GM19025 (cell line): ENCODE measurements around the gene PGAM1.
"Not testable (repeated sequence)": the region's sequence is repeated elsewhere in the genome, so short reads cannot be mapped to it uniquely, and the experiment has no call there.

Experiments
- ATAC-seq: cut with Tn5 transposase; IDR thresholded peaks from one replicate; pipeline ENCODE4 v1.9.1; 2021; ENCODE audit warnings: mild to moderate bottlenecking, low read depth, moderate library complexity; ENCODE audit not compliant: unreplicated experiment

The PGAM1 gene

GRCh38 chr10:97454330-97455036 is 28.5 kb downstream of the PGAM1 start:
- ATAC-seq: no peak

GRCh38 chr10:97456034-97456685 is 30.2 kb downstream of the PGAM1 start:
- no peak for ATAC-seq

GRCh38 chr10:97456686-97457065 is 30.7 kb downstream of the PGAM1 start:
- ATAC-seq: no peak

- ATAC-seq: no peak
Measured at GRCh38 chr10:97459111-97459510, 33.1 kb downstream of the PGAM1 start.

- no peak for ATAC-seq
Measured at GRCh38 chr10:97459933-97460332, 33.9 kb downstream of the PGAM1 start.

- no peak for ATAC-seq
Measured at GRCh38 chr10:97462309-97462708, 36.3 kb downstream of the PGAM1 start.

GRCh38 chr10:97463363-97464132 is 37.6 kb downstream of the PGAM1 start:
- ATAC-seq: no peak

- ATAC-seq: no peak
Measured at GRCh38 chr10:97464226-97464625, 38.2 kb downstream of the PGAM1 start.

GRCh38 chr10:97465982-97466381 is 40.0 kb downstream of the PGAM1 start:
- ATAC-seq: no peak

- ATAC-seq: no peak
Measured at GRCh38 chr10:97466755-97467154, 40.8 kb downstream of the PGAM1 start.

- no peak for ATAC-seq
Measured at GRCh38 chr10:97468162-97468561, 42.2 kb downstream of the PGAM1 start.

GRCh38 chr10:97468781-97469180 is 42.8 kb downstream of the PGAM1 start:
- ATAC-seq: not testable (repeated sequence)

- ATAC-seq: no peak
Measured at GRCh38 chr10:97474918-97475317, 48.9 kb downstream of the PGAM1 start.

- ATAC-seq: no peak
Measured at GRCh38 chr10:97475936-97476594, 50.1 kb downstream of the PGAM1 start.

GRCh38 chr10:97479410-97479809 is 53.4 kb downstream of the PGAM1 start:
- not testable (repeated sequence) for ATAC-seq

GRCh38 chr10:97479939-97480338 is 53.9 kb downstream of the PGAM1 start:
- ATAC-seq: no peak

GRCh38 chr10:97481071-97481470 is 55.1 kb downstream of the PGAM1 start:
- no peak for ATAC-seq

- ATAC-seq: no peak
Measured at GRCh38 chr10:97482381-97482780, 56.4 kb downstream of the PGAM1 start.
